Panc1 (cell line): ENCODE results near the gene AURKAIP1. TPM values are rescaled to one million over a fixed set of nuclear protein-coding genes. Genes with fewer than 3 reads are reported as not detected.

ENCODE experiments used
- ATAC-seq: fragments of 200-7000 bp; cut with Tn5 transposase; 2 replicates; pipeline ENCODE4 v1.9.1; 2020; ENCODE audit warnings: mild to moderate bottlenecking, moderate library complexity
- BruUV-seq: library from RNA; stranded (reverse); fragments of 400-500 nt; replicated peaks from 2 replicates; lab custom pipeline; 2021; lab: Mats Ljungman, UMichigan
- CTCF ChIA-PET: fragments of 300-600 bp; sonication (Branson Sonifier 250); formaldehyde crosslinking; loops from one replicate; lab custom pipeline; 2022; ENCODE audit warnings: antibody characterized with exemption; lab: Charles Lee
- POLR2A ChIA-PET: fragments of 300-600 bp; sonication (Branson Sonifier 250); formaldehyde crosslinking; loops from one replicate; lab custom pipeline; 2022; ENCODE audit warnings: antibody characterized with exemption; lab: Charles Lee
- DNase-seq: peaks from one replicate; pipeline ENCODE4 v3.0.0-alpha.2; 2010; ENCODE audit warnings: low read depth, low spot score
- H3K27ac ChIP-seq: 2 replicates; pipeline ENCODE4 v1.5.1; 2011; ENCODE audit warnings: mild to moderate bottlenecking, low read length, inconsistent platforms
- H3K27me3 ChIP-seq: fragments of 200-500 bp; sonication (Bioruptor generic); 2 replicates; pipeline ENCODE4 v1.6.0; 2014; ENCODE audit warnings: low read length, inconsistent platforms; ENCODE audit not compliant: control insufficient read depth, insufficient read depth
- H3K36me3 ChIP-seq: fragments of 200-500 bp; sonication (Bioruptor generic); 2 replicates; pipeline ENCODE4 v1.5.1; 2014; ENCODE audit warnings: inconsistent platforms, mild to moderate bottlenecking, low read length, moderate library complexity; ENCODE audit not compliant: control insufficient read depth, insufficient read depth
- H3K4me1 ChIP-seq: 2 replicates; pipeline ENCODE4 v1.5.1; 2011; ENCODE audit warnings: inconsistent platforms, mild to moderate bottlenecking, low read length, moderate library complexity; ENCODE audit not compliant: control insufficient read depth, insufficient read depth
- H3K4me3 ChIP-seq, 2 experiments: 2 replicates each; pipeline ENCODE4 v1.5.1; 2011 to 2012; ENCODE audit warnings: low read depth in 2 of 2, low read length in 2 of 2, mild to moderate bottlenecking in 2 of 2, inconsistent platforms in 1 of 2, moderate library complexity in 1 of 2
- H3K9me3 ChIP-seq: fragments of 200-500 bp; sonication (Bioruptor generic); 2 replicates; pipeline ENCODE4 v1.5.1; 2014; ENCODE audit warnings: low read depth, mild to moderate bottlenecking, inconsistent platforms, low read length, moderate library complexity; ENCODE audit not compliant: control insufficient read depth, insufficient read depth
- POLR2AphosphoS5 ChIP-seq: IDR thresholded peaks from 2 replicates; pipeline ENCODE4 v1.6.1; 2012; ENCODE audit warnings: mild to moderate bottlenecking, low read depth, low read length, moderate library complexity
- SIN3A ChIP-seq: IDR thresholded peaks from 2 replicates; pipeline ENCODE4 v1.6.1; 2012; ENCODE audit warnings: low read depth, mild to moderate bottlenecking, low read length, moderate library complexity, borderline replicate concordance; ENCODE audit not compliant: insufficient read depth
- TCF7L2 ChIP-seq: IDR thresholded peaks from 2 replicates; pipeline ENCODE4 v1.6.1; 2011; ENCODE audit warnings: mild to moderate bottlenecking, low read depth, low read length, inconsistent platforms
- in situ Hi-C: cut with HindIII; loops from 2 replicates; pipeline ENCODE4 v1.10.0; 2016; ENCODE audit warnings: low sequenced_read_pairs, low pct_unique_long_range_greater_than_20kb
- intact Hi-C: fragments of 100-400 bp; cut with micrococcal nuclease; formaldehyde crosslinking; loops from one replicate; pipeline ENCODE4 v1.10.0; 2022; ENCODE audit not compliant: unreplicated experiment
- total RNA-seq: library from RNA; stranded (reverse); gene quantifications from one replicate; pipeline ENCODE4 v1.2.1, GENCODE V29; 2021; ENCODE audit not compliant: unreplicated experiment
- TF ChIP-seq, protein P1 (sequence below): fragments of 450-650 bp; IDR thresholded peaks from 2 replicates; pipeline ENCODE4 v1.5.1; 2017; ENCODE audit warnings: mild to moderate bottlenecking
- TF ChIP-seq, protein P2 (sequence below), 2 experiments: IDR thresholded peaks; 2 replicates each; pipeline ENCODE4 v1.6.1; 2011 to 2012; ENCODE audit warnings: low read depth in 2 of 2, control low read depth in 1 of 2, low read length in 1 of 2, mild to moderate bottlenecking in 1 of 2, moderate library complexity in 1 of 2; ENCODE audit not compliant: insufficient read depth in 1 of 2

Gene AURKAIP1
- total RNA-seq, 1 experiment from 2014 or later, result 335 TPM

DNA sequence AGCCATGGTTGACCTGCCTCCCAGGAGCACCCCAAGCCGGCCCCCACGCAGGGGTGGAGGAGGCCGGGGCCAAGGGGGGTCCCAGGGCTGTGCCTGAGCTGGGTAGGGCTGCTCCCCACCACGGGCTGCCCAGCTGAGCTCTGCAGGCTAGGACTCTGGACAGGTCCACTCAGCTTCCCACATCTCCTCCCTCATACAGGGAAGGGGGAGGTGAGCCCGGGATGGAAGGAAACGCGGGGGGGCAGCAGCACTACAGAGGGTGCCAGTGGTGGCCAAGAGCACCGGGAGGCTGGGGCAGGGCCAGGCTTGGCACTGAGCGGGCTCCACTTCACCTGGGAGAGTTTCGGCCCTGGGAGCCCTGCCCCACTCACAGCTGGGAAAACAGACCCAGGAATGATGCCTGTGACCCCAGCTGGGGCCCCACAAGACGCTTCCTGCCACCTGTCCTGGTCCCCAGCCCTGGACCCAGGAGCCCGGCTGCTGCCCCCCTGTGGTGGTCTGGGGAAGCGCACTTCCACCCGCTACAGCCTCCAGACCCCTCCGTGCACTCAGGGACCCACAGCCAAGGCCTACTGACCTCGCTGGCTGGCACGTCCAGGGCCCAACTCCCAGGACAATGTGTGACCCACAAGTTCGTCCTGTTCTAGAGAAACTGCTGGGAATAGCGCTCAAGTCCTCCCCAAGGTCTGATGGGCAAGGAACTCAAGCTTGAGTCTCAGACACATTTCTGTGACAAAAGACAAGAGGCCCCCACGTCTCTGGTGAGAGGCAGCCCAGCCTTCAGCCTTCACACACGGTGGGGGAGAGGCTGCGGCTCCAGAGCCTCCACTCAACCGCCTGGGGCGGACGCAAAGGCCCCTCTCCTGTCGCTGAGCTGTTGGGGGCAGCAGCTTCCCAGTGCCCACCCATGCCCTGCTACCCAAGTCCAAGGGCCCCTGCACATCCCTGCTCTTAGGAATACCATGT, 3.0 kb downstream of the AURKAIP1 start:
- intact Hi-C loops, result no loop called here
- in situ Hi-C loops, result no loop called here
- no peak for TF ChIP-seq SIN3A
- TF ChIP-seq, protein P1, sequence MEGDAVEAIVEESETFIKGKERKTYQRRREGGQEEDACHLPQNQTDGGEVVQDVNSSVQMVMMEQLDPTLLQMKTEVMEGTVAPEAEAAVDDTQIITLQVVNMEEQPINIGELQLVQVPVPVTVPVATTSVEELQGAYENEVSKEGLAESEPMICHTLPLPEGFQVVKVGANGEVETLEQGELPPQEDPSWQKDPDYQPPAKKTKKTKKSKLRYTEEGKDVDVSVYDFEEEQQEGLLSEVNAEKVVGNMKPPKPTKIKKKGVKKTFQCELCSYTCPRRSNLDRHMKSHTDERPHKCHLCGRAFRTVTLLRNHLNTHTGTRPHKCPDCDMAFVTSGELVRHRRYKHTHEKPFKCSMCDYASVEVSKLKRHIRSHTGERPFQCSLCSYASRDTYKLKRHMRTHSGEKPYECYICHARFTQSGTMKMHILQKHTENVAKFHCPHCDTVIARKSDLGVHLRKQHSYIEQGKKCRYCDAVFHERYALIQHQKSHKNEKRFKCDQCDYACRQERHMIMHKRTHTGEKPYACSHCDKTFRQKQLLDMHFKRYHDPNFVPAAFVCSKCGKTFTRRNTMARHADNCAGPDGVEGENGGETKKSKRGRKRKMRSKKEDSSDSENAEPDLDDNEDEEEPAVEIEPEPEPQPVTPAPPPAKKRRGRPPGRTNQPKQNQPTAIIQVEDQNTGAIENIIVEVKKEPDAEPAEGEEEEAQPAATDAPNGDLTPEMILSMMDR, result peak; percentile 98
- TF ChIP-seq, protein P2, sequence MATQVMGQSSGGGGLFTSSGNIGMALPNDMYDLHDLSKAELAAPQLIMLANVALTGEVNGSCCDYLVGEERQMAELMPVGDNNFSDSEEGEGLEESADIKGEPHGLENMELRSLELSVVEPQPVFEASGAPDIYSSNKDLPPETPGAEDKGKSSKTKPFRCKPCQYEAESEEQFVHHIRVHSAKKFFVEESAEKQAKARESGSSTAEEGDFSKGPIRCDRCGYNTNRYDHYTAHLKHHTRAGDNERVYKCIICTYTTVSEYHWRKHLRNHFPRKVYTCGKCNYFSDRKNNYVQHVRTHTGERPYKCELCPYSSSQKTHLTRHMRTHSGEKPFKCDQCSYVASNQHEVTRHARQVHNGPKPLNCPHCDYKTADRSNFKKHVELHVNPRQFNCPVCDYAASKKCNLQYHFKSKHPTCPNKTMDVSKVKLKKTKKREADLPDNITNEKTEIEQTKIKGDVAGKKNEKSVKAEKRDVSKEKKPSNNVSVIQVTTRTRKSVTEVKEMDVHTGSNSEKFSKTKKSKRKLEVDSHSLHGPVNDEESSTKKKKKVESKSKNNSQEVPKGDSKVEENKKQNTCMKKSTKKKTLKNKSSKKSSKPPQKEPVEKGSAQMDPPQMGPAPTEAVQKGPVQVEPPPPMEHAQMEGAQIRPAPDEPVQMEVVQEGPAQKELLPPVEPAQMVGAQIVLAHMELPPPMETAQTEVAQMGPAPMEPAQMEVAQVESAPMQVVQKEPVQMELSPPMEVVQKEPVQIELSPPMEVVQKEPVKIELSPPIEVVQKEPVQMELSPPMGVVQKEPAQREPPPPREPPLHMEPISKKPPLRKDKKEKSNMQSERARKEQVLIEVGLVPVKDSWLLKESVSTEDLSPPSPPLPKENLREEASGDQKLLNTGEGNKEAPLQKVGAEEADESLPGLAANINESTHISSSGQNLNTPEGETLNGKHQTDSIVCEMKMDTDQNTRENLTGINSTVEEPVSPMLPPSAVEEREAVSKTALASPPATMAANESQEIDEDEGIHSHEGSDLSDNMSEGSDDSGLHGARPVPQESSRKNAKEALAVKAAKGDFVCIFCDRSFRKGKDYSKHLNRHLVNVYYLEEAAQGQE (IDR thresholded peaks at IDR 0.05; ENCODE audit: insufficient read depth in 1 of 2, low read depth in 2 of 2, low read length in 1 of 2), result no peak
- peak; percentile 47; the same call in 1 of the 2 replicates for TF ChIP-seq POLR2AphosphoS5
- TF ChIP-seq TCF7L2, result no peak
- Histone ChIP-seq H3K4me3 (no peak overlapping the region), H3K36me3 (peaks cover 16% of the 10 kb centered on the region; the same call in 1 of the 2 replicates), H3K9me3 (no peaks in the 10 kb centered on the region), H3K27me3 (no peaks in the 10 kb centered on the region), H3K4me1 (peaks cover 32% of the 10 kb centered on the region), H3K27ac (peak overlapping the region; percentile 70; the same call in 1 of the 2 replicates)
- ChIA-PET CTCF (interaction anchor here (0.9 to 1.8 kb wide), 3 partner anchors 26 to 97 kb away, joined by 3 to 8 read pairs (median 3); no protein-coding TSS in a partner anchor), POLR2A (no interaction called here)
- DNase-seq (peak; percentile 32), ATAC-seq (peak; percentile 69)
- no TSS peak for BruUV-seq

DNA sequence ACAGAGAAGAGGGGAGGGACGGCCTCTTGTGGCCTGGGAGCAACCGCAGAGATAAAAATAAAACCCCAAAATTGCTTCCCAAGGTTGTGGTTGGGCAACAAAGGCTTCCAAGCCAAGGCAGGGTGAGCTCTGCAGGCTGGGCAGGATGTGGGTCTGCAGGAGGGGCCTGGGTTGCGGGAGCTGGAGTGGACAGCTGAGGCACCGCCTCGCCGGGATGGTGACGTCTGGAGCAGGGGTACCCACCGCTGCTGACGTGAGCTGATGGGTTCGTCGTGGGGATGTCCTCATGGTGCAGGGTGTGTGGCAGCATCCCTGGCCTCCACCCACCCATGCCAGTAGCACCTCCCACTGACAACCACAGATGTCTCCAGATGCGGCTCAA, 3.7 kb downstream of the AURKAIP1 start:
- TF ChIP-seq, protein P2 (IDR thresholded peaks at IDR 0.05; ENCODE audit: insufficient read depth in 1 of 2, low read depth in 2 of 2, low read length in 1 of 2), result no peak
- TF ChIP-seq TCF7L2 (no peak), POLR2AphosphoS5 (no peak), SIN3A (no peak)
- TF ChIP-seq, protein P1, result no peak
- ChIA-PET POLR2A (interaction anchor here (0.6 kb wide), 1 partner anchor 388 kb away, joined by 3 read pairs; no protein-coding TSS in a partner anchor), CTCF (interaction anchor here (0.9 to 1.8 kb wide), 3 partner anchors 26 to 98 kb away, joined by 3 to 8 read pairs (median 3); no protein-coding TSS in a partner anchor)
- Histone ChIP-seq H3K27me3 (no peaks in the 10 kb centered on the region), H3K9me3 (no peaks in the 10 kb centered on the region), H3K27ac (no peak overlapping the region), H3K4me1 (peaks cover 26% of the 10 kb centered on the region), H3K36me3 (peaks cover 16% of the 10 kb centered on the region; the same call in 1 of the 2 replicates), H3K4me3 (no peak overlapping the region)
- in situ Hi-C loops (no loop called here), intact Hi-C loops (no loop called here)
- no TSS peak for BruUV-seq
- no peak for ATAC-seq
- DNase-seq, result no peak
